ENCODE measurements around the gene TMEM54.

TMEM54 gene

DNA sequence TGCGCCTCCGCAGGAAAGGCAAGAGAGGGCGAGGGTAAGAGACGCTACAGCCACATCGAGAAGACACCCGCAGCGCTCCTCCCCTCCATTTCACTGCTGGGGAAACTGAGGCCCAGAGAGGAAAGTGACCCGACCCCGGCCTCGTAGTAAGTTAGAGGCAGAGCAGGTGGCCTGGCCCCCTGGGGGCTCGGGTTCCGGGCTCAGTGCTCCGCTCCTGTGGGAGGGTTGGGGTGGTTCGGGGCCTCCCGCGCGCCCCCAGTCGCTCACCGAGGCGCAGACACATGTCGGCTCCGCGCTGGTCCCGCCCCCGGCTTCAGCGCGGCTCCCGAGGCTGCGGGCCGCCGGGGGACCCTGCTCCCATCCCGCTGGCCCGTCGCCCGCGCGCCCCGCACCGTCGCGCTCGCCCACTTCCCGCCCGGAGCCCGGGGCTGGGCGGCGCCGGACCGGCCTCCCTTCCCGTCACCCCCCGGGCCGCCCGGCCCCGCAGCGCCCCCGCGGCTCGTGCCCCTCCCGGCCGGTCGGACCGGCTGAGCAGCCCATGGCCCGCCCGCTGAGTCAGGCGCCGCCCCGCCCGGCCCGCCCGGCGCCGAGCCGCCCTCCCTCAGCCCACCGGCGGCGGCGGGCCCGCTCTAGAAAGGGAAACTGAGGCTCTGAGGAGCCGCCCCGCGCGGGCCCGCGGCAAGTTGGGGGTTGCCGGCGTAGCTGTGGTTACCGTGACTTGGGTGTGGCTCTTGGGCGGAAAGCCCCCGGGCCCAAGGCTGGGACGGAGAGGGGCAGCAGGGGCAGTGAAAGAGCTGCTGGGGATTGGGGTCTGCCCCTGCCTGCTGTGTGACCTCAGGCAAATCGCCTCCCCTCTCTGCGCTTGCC is at the start of gene TMEM54:
TSS of gene TMEM54 (minus strand) at position 434 of the 867 bp plus-strand sequence. CDS start at position 283, 151 bp downstream.
- DNase-seq (ENCODE audit: low spot score) = no peak

DNA sequence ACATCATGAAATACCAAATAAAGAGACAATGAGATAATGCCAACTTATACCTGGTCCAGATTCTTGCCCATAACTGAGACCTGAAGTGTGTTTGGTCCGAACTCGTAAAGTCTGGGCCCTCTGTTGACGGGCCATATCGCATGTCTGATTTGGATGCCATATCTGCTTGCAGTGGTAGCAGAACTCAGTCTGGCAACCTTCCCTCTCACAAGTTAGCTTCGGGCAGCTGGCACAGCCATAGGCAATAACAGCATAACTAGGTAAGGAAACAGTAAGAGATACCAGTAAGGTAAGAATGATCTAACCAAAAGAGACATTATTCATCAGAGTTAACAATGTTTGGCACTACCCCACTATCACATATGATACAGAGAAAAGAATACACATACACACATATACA is 48.3 kb upstream of the TMEM54 start:
- DNase-seq (ENCODE audit: low spot score) = no peak

- no peak for DNase-seq (ENCODE audit: low spot score)
These were observed 47.7 kb upstream of the TMEM54 start for GRCh38 chr1:32948905-32949304.

DNA sequence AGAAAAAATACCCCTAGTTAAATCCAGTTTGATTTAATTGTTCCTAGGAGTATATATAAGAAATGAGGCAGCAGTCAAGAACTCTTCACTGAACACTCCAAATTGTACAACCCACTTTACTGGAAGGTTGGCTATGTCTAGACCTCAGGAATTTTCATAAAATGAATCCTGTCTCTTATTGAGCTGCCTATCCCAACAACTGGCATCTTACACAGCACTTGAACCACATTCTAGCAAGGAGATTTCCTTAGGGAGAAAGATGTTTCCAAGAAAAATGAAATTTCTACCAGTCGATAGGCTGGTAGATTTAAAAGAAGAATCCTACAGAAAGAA is 47.2 kb upstream of the TMEM54 start:
- DNase-seq (ENCODE audit: low spot score) = no peak

DNA sequence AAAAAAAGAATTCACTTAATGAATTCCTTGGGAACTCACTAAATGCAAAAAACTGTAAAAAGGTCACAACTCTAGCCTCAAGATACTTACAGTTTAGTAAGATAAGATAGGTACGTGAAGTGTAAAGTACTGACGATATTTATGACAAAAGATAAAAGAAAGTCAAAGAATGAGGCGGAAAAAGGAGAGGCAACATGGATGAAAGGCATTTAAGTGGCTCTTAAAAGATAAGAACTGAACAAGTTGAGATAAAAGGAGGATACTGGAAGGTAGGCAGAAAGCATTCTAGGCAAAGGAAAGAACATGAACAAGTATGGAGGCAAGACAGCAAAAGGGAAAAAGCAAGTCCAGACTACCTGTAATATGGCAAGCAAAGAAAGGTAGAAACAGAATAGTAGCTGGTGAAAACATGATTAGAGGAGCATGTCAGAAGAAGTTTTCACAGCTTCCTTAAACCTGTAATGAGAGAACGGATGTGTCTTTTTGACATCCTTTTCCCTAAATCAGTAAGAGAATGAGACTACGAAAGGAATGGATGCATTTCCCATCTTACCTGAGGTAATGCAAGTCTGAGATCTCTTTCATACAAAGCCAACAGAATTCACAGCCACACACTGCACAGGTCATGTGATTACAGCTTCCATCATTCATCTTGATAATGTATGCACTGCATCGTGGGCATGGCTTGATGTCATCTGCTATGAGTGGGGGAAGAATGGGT is 46.6 kb upstream of the TMEM54 start:
- DNase-seq (ENCODE audit: low spot score) = no peak

- no peak for DNase-seq (ENCODE audit: low spot score)
These were observed 45.2 kb upstream of the TMEM54 start for GRCh38 chr1:32946413-32946812.

DNA sequence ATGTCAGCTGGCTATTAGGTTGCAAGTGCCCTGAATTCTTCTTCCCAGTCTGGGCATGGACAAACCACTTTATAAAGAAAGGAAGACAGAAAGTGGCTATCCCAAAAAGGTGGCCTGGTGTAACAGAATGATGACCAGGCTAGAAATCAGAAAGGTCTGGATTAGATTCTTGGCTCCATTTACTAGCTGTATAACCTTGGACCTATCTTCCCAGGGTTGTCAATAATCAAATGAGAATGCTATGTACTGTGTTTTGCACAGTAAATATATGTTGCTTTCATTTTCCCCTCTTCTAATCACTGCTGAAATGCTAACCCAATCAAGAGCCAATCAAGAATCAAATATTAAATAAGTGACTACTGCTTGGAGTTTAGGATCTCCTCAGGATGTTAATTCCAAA is 43.0 kb upstream of the TMEM54 start:
- no peak for DNase-seq (ENCODE audit: low spot score)

DNA sequence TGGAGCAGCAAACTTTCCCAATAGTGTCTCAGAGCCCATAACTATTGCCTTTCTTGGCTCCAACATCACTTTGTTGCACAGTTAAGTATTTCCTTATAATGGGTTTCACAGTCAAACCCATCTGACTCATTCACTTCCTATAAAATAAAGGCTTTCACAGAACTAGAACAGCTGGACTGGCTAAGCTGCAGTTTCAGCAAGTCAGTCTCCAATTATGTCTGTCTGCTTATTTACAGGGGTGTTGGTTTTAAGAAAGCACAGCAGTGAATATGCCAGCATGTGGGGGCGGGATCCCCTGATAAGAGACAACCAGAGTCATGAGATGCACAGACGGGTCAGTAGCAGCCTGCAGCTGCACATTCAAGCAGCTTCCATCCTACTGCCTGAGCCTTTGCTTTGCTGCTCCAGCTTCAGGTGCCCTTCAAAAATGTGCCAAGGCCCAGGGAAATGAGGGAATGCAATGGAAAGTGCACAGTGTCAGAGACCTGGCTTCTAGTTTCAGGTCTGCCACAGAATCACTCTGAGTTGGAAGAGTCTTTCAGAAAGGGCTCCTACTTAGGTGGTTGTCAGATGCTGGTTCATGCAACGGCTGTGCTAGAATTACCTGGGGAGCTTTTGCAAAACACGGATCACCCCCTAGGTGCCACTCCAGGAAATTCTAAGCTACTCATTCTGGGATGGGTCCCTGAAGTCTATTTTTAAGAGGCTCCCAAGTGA is 38.6 kb upstream of the TMEM54 start:
- DNase-seq (ENCODE audit: low spot score) = peak; percentile 83

DNA sequence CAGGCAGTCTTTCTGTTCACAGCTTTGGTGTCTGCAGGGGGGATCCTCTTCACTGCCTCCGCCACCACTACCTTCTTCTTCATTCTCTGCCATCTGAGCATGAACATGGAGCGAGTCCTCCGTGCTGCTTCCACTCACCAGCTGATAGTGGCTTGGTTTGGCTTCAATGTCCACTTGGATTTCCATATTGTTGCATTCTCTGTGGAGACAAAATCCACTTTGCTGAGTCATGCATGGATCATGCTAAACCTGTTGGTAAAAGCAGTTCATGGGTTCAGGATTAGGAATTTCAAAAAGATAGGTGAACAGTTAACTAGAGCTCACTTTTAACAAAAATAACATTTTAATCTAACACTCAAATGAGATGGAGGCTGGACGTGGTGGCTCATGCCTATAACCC is 35.9 kb upstream of the TMEM54 start:
- DNase-seq (ENCODE audit: low spot score) = no peak

DNA sequence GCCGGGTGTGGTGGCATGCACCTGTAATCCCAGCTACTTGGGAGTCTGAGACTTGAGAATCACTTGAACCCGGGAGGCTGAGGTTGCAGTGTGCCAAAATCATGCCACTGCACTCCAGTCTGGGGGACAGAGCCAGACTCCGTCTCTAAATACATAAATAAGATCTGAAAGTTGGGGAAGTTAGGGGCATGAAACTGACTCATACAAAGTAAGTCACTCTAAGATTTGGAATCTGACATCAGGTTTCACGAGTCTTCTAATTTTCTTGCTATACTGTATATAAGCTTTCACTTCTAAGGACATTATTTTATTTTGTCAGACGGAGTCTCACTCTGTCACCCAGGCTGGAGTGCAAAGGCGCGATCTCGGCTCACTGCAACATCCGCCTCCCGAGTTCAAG is 33.3 kb upstream of the TMEM54 start:
- no peak for DNase-seq (ENCODE audit: low spot score)

GRCh38 chr1:32933742-32934322 is 32.6 kb upstream of the TMEM54 start:
- peak; percentile 84 for DNase-seq (ENCODE audit: low spot score)

DNA sequence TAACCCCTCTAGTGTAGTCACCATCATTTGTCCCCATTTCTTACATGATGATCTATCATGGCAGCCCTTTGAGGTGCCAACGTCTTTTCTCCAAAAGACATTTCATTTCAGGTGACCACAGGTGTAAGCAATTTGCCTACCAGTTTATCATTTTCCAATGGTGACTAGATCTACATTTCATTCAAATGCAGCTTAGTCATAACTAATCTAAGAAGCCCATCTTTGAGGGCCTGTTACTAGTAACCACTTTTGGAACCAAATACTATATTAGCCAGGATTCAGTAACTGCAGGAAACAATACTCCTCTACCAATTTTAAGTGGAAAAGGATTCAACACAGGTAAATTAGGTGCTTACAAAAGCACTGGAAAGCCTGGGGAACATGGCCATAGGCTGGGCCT is 30.6 kb upstream of the TMEM54 start:
- DNase-seq (ENCODE audit: low spot score) = no peak

GRCh38 chr1:32929366-32929765 is 28.2 kb upstream of the TMEM54 start:
- DNase-seq (ENCODE audit: low spot score) = no peak

- no peak for DNase-seq (ENCODE audit: low spot score)
These were observed 27.5 kb upstream of the TMEM54 start for GRCh38 chr1:32928715-32929114.

- DNase-seq (ENCODE audit: low spot score) = no peak
These were observed 27.1 kb upstream of the TMEM54 start for GRCh38 chr1:32928285-32928684.

DNA sequence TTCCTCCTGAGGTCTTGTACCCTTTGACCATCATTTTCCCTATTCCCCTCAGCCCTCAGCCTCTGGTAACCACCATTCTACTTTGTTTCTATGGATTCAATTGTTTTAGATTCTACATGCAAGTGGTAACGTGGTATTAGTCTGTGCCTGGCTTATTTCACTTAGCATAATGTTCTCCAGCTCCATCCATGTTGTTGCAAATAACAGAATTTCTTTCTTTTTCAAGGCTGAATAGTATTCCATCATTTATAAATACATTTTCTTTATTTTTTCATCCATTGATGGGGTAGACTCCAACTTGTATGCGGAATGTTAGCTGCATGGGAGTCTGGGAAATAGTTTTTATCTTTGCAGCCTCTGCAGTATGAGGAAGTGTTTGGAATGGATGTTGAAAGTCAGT is 26.3 kb upstream of the TMEM54 start:
- DNase-seq (ENCODE audit: low spot score) = no peak

DNA sequence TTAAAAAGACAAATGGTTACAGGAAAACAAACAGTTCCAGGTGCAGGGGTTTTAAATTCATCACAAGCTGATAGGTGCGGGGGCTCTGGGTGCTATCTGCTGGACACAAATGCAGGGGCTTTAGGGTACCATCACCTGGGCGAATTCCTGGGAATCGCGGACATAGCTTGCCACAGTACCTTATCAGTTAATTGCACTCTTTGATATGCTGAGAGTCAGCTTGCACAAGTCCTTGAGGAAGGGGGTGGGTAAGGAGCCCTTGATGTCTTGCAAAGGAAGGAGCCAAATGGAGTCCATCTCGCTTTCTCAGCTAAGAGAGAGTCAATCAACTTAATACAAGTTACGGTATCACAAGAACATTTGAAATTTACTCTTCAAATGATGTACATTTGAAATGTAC is 25.4 kb upstream of the TMEM54 start:
- no peak for DNase-seq (ENCODE audit: low spot score)

DNA sequence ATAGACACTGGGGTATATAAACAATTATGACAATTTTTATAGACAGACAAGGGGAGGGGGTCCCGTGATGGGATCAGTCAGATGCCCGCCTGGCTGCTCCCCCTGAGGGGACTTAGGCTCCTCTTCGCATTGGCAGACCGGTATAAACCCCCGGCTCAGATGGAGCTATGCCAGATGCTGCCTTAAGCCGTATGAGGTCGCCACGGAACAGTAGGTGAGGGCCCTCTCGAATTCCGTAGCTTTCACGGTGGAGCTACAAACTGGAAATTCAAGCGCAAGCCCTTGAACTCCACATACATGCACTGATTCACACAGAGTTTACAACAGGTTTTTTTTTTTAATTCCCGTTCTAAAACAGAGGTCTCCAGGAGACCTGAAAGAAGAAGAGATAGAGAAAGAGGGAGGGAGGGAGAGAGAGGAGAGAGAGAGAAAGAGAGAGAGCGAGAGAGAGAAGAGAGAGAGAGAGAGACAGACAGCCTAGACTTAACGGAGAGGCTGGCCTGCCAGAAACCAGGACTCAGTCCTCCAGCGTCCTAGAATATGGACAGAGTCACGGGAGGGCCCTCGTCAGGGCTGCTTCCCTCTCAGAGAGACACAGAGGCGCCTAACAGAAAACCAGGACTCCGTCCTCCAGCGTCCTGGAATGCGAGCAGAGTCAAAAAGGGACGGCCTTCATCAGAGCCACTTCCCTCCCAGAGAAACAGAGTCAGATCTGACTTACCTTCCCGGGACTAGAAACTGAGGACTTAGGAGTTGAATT is 24.4 kb upstream of the TMEM54 start:
- DNase-seq (ENCODE audit: low spot score) = peak; percentile 47

GRCh38 chr1:32924881-32925344 is 23.7 kb upstream of the TMEM54 start:
- DNase-seq (ENCODE audit: low spot score) = no peak

DNA sequence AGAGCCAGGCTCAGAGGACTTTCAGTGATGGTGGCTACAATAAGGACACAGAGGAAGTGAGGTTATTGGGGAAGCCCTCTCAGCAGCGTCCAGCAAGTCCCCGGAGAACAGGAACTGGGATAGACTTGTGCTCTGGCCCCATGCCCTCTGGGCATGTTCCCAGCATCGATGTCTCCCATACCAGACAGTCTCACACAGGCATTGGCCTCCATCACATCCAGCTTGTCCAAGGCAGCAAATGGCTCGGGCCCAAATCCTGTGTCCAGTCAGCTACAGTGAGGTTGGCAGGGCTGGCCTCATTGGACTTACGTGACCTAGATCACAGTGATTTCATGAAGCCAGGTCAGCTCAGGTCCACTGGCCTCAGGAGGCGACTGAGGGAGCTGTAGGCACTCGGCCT is 19.6 kb upstream of the TMEM54 start:
- no peak for DNase-seq (ENCODE audit: low spot score)

- no peak for DNase-seq (ENCODE audit: low spot score)
These were observed 18.9 kb upstream of the TMEM54 start for GRCh38 chr1:32919811-32920733.

All from kidney capillary endothelial cell (primary cell).